Measurements from ENCODE around the gene KRT2. TPM values are rescaled to one million over a fixed set of nuclear protein-coding genes. Genes with fewer than 3 reads are reported as not detected.

The KRT2 gene
- total and polyA plus RNA-seq, 9 of the 15 experiments (the other 6 are each of a cell fraction or from before 2014, with no cell fraction given) = 0.03 to 0.69 (median 0.07) TPM; not detected in 2

DNA sequence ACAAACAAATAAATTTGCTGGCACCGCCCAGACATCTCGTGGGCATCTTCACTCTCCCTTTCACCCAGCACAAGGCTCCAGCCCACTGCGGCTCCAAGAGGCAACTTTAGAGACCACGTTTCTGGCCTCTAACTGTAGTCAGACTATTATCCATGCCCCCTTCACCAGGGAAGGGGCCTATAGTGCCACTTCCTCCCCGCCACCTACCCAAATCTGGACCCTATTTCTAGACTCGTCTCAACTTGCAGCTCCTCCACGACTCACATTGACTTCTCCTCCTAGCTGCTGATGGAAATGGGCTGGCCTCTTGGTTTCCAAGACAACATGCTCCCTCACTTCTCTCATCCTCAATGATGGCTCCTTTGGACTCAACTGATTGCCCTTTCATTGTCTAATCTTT lies 15.9 kb upstream of the KRT2 start:
- Histone ChIP-seq H3K4me2 (ENCODE audit: insufficient read depth, low read length) (no peak overlapping the region), H3K4me1 (replicated peaks in 1 of 2; ENCODE audit: control insufficient read depth in 2 of 2, insufficient read depth in 2 of 2, low read length in 2 of 2) (peaks cover 9% of the 10 kb centered on the region in 2 experiments; a peak in 4 of 5 replicates), H2AFZ (ENCODE audit: low read depth, low read length) (no peak overlapping the region), H3K4me3 (no peak overlapping the region), H4K20me1 (replicated peaks; ENCODE audit: control insufficient read depth, insufficient read depth, low read length) (no peaks in the 10 kb centered on the region), H3K36me3 (ENCODE audit: control insufficient read depth, insufficient read depth, low read length) (no peaks in the 10 kb centered on the region), H3K9me3 (replicated peaks; ENCODE audit: control insufficient read depth, insufficient read depth, low read depth, low read length) (no peaks in the 10 kb centered on the region), H3K27ac (ENCODE audit: extremely low read depth, low read depth, low read length) (no peak overlapping the region), H3K9me1 (ENCODE audit: control insufficient read depth, insufficient read depth, low read length) (peaks cover 2% of the 10 kb centered on the region), H3K27me3 (ENCODE audit: control insufficient read depth in 2 of 2, insufficient read depth in 2 of 2, low read length in 2 of 2) (no peaks in the 10 kb centered on the region), H3K79me2 (ENCODE audit: control insufficient read depth, insufficient read depth, low read length) (no peaks in the 10 kb centered on the region), H3K9ac (ENCODE audit: insufficient read depth in 1 of 2, low read depth in 2 of 2, low read length in 2 of 2) (no peak overlapping the region)
- TF ChIP-seq MEIS2 (IDR thresholded peaks at IDR 0.05; ENCODE audit: partially characterized antibody) (no peak), RFX1 (IDR thresholded peaks at IDR 0.05) (peak; percentile 30; the same call in 1 of the 2 replicates)
- no peak for DNase-seq (ENCODE audit: extremely low read depth in 1 of 4, low spot score in 3 of 4)
- in situ Hi-C loops (cut with MboI) = no loop called here
- BruUV-seq (replicated peaks) = no TSS peak
- WGBS (ENCODE audit: insufficient coverage, low coverage, missing lambda C conversion rate) = 50% methylated on average over 6 of the region's 7 CpGs
- ChIA-PET POLR2A (no interaction called here), CTCF (ENCODE audit: low intra/inter-chr PET ratio) (interaction anchor here (0.5 kb wide), 1 partner anchor 196 kb away, joined by 3 read pairs; no protein-coding TSS in a partner anchor)
- ATAC-seq = no peak
- no peak for FAIRE-seq
- intact Hi-C loops (cut with micrococcal nuclease) = loop anchor here (2.0 kb wide), 1 partner anchor 203 kb away; no protein-coding TSS in a partner anchor

DNA sequence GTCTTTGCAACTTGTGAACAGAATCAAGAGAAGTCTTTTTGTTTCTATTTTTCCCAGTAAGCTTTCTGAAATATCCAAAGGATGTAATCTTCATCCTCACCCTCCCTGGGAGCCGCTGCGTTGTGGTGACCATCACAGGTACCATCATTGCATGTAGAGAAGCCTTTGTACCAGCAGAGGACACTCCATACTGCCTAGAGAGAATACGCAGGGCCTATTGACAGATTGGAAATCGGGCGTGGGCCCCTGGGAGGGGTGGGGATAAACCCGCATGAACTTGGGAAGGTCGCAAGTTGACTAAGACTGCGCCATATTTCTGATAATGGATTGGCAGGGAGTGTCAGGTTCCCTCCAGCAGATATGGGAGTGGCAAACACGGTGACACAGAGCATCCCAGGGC lies 15.5 kb upstream of the KRT2 start:
- FAIRE-seq = peak; percentile 26
- peak in 3 of 4 experiments; percentile 21 to 35 (median 35) for DNase-seq (ENCODE audit: extremely low read depth in 1 of 4, low spot score in 3 of 4)
- no TSS peak for BruUV-seq (replicated peaks)
- Histone ChIP-seq H3K27me3 (ENCODE audit: control insufficient read depth in 2 of 2, insufficient read depth in 2 of 2, low read length in 2 of 2) (no peaks in the 10 kb centered on the region), H3K4me1 (replicated peaks in 1 of 2; ENCODE audit: control insufficient read depth in 2 of 2, insufficient read depth in 2 of 2, low read length in 2 of 2) (peaks cover 13% of the 10 kb centered on the region in 2 experiments; a peak in 4 of 5 replicates), H4K20me1 (replicated peaks; ENCODE audit: control insufficient read depth, insufficient read depth, low read length) (no peaks in the 10 kb centered on the region), H2AFZ (ENCODE audit: low read depth, low read length) (no peak overlapping the region), H3K9me3 (replicated peaks; ENCODE audit: control insufficient read depth, insufficient read depth, low read depth, low read length) (no peaks in the 10 kb centered on the region), H3K36me3 (ENCODE audit: control insufficient read depth, insufficient read depth, low read length) (no peaks in the 10 kb centered on the region), H3K79me2 (ENCODE audit: control insufficient read depth, insufficient read depth, low read length) (no peaks in the 10 kb centered on the region), H3K4me3 (no peak overlapping the region), H3K4me2 (ENCODE audit: insufficient read depth, low read length) (no peak overlapping the region), H3K9ac (ENCODE audit: insufficient read depth in 1 of 2, low read depth in 2 of 2, low read length in 2 of 2) (no peak overlapping the region), H3K27ac (ENCODE audit: extremely low read depth, low read depth, low read length) (no peak overlapping the region), H3K9me1 (ENCODE audit: control insufficient read depth, insufficient read depth, low read length) (peaks cover 2% of the 10 kb centered on the region)
- WGBS (ENCODE audit: insufficient coverage, low coverage, missing lambda C conversion rate) = 34% methylated on average over 9 of the region's 9 CpGs
- in situ Hi-C loops (cut with MboI) = no loop called here
- intact Hi-C loops (cut with micrococcal nuclease) = loop anchor here (2.0 kb wide), 1 partner anchor 203 kb away; no protein-coding TSS in a partner anchor
- ATAC-seq = peak; percentile 74
- ChIA-PET POLR2A (interaction anchor here (0.6 kb wide), 1 partner anchor 123 kb away, joined by 4 read pairs; no protein-coding TSS in a partner anchor), CTCF (ENCODE audit: low intra/inter-chr PET ratio) (interaction anchor here (1.3 kb wide), 1 partner anchor 213 kb away, joined by 4 read pairs; no protein-coding TSS in a partner anchor)
- TF ChIP-seq ZNF239 (CRISPR knock-in tag; IDR thresholded peaks at IDR 0.05) = no peak
- TF ChIP-seq CHD1 (IDR thresholded peaks at IDR 0.05; ENCODE audit: low read length) = no peak
- no peak for TF ChIP-seq NBN (IDR thresholded peaks at IDR 0.05; ENCODE audit: low read depth)
- TF ChIP-seq POU5F1 (IDR thresholded peaks at IDR 0.05; ENCODE audit: borderline replicate concordance, low read depth, low read length, partially characterized antibody) = no peak
- no peak for TF ChIP-seq SREBF1 (IDR thresholded peaks at IDR 0.05; ENCODE audit: borderline replicate concordance, low read depth, low read length)
- TF ChIP-seq RAD21 (CRISPR knock-in tag; conservative IDR thresholded peaks at IDR 0.05 in 1 of 2, IDR thresholded peaks at IDR 0.05 in 1 of 2) = peak; percentile 68 to 69
- TF ChIP-seq, protein P1, sequence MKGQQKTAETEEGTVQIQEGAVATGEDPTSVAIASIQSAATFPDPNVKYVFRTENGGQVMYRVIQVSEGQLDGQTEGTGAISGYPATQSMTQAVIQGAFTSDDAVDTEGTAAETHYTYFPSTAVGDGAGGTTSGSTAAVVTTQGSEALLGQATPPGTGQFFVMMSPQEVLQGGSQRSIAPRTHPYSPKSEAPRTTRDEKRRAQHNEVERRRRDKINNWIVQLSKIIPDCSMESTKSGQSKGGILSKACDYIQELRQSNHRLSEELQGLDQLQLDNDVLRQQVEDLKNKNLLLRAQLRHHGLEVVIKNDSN (CRISPR knock-in tag; IDR thresholded peaks at IDR 0.05) = no peak
- no peak for TF ChIP-seq ZNF224 (CRISPR knock-in tag; IDR thresholded peaks at IDR 0.05)
- TF ChIP-seq SIRT6 (IDR thresholded peaks at IDR 0.05; ENCODE audit: low read depth, low read length) = no peak
- no peak for TF ChIP-seq ZFP30 (CRISPR knock-in tag; IDR thresholded peaks at IDR 0.05; ENCODE audit: borderline replicate concordance)
- no peak for TF ChIP-seq CBFA2T2 (conservative IDR thresholded peaks at IDR 0.05)
- no peak for TF ChIP-seq CHCHD3 (CRISPR knock-in tag; IDR thresholded peaks at IDR 0.05)
- TF ChIP-seq YBX1 (IDR thresholded peaks at IDR 0.05) = no peak
- no peak for TF ChIP-seq TARDBP (IDR thresholded peaks at IDR 0.05)

Data from K562 (cell line).